DMS 273 (cell line): Measurements from ENCODE around the gene SLC30A7.
"Not testable (repeated sequence)": the region's sequence is repeated elsewhere in the genome, so short reads cannot be mapped to it uniquely, and the experiment has no call there.

ENCODE experiments used
- DNase-seq: peaks from one replicate; lab custom pipeline; 2025; ENCODE audit not compliant: unreplicated experiment; lab: John Stamatoyannopoulos, UW

SLC30A7 gene

GRCh38 chr1:100933555-100933954, 37.7 kb downstream of the SLC30A7 start:
- not testable (repeated sequence) for DNase-seq

DNA sequence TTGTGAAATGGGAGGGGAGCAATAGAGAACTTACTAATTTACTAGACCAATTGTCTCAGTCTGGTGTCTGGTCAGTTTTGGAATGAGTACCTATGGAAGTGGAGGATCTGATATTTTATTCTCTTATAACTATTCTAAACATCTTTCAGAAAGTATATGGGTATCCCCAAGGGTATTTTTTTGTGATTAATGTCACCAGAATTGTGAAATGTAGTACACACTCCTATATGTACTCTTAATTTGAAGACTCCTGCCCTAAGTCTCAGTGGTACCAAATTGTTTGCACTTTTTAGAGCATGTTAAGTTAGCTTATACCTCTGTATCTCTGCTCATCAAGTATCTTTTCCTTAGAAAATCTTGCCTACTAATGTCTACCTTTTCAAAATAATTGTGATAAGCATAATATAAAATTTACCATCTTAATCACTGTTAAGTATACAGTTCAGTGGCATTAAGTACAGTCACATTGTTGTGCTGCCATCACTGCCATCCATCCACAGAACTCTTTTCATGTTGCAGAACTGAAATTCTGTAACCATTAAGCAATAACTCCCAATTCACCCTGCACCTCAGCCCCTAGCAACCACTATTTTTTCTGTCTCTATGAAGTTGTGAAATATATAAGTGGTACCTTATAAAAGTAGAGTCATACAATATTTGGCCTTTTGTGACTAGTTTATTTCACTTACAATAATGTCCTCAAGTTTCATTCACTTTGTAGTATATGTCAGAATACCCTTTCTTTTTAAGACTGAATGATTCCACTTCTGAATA, 40.5 kb downstream of the SLC30A7 start:
- no peak for DNase-seq

- DNase-seq = no peak
Measured at GRCh38 chr1:100941098-100941527, 45.2 kb downstream of the SLC30A7 start.

- DNase-seq = no peak
Measured at GRCh38 chr1:100941580-100942216, 45.8 kb downstream of the SLC30A7 start.

DNA sequence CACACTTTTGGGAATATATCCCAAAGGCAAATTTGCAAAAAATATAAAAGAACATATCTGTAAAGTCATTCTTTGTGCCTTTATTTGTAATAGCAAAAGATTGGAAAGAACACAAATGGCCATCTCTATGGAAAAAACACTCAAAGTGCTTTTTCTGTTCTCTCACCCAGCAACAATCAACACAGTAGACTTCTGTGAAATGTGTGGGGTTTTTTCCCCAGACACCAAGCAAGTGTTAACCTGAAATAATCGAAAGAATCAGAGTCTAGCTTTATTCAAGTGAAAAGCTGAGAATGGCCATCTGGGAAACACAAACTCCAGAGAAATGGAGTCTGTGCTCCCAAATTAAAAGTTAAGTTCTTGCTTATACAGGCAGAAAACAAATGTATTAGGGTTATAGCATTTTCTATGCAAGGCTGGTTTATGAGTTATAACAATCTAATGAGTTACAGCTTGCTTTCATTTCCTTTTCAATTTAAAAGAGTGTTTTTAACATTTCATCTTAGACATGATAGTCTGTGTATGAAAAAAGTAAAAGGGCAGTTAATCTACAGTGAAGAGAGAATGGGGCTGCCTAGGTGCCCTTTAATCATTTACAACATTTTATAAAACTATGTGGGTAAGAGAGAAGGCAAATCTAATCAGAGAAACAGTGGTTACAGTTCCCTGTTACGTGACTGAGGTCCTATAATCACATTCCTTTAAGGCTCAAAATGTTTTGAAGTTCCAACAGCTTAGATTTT, 46.6 kb downstream of the SLC30A7 start:
- no peak for DNase-seq

- no peak for DNase-seq
Measured at GRCh38 chr1:100943533-100943932, 47.6 kb downstream of the SLC30A7 start.

DNA sequence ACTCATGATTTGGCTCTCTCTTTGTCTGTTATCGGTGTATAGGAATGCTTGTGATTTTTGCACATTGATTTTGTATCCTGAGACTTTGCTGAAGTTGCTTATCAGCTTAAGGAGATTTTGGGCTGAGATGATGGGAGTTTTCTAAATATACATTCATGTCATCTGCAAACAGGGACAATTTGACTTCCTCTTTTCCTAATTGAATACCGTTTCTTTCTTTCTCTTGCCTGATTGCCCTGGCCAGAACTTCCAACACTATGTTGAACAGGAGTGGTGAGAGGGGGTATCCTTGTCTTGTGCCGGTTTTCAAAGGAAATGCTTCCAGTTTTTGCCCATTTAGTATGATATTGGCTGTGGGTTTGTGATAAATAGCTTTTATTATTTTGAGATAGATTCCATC, 50.2 kb downstream of the SLC30A7 start:
- not testable (repeated sequence) for DNase-seq

DNA sequence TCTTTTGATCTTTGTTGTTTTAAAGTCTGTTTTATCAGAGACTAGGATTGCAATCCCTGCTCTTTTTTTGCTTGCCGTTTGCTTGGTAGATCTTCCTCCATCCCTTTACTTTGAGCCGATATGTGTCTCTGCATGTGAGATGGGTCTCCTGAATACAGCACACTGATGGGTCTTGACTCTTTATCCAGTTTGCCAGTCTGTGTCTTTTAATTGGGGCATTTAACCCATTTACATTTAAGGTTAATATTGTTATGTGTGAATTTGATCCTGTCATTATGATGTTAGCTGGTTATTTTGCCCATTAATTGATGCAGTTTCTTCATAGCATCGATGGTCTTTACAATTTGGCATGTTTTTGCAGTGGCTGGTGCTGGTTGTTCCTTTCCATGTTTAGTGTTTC, 51.9 kb downstream of the SLC30A7 start:
- not testable (repeated sequence) for DNase-seq

- DNase-seq = not testable (repeated sequence)
Measured at GRCh38 chr1:100948721-100949405, 53.0 kb downstream of the SLC30A7 start.

GRCh38 chr1:100949515-100950158, 53.7 kb downstream of the SLC30A7 start:
- DNase-seq = not testable (repeated sequence)

GRCh38 chr1:100950337-100950736, 54.4 kb downstream of the SLC30A7 start:
- DNase-seq = no peak

DNA sequence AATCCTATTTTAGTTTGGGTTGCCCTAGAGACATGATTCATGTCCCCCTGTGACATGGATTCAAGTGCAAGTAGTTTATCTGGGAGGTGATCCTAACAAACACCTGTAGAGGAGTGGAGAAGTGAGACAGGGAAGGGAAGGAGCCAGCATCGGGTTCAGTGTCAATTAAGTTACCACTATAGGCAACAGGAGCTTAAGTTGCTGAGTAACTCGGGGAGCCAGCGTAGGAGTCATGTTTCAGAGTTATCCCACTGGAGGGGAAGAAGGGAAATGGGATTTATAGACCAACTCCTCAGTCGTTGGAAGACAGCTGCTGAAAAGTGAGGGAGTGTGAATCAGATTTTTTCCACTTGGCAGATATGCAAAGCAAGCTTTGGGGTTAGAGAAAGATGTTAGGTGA, 54.9 kb downstream of the SLC30A7 start:
- DNase-seq = peak; percentile 12

GRCh38 chr1:100952104-100952745, 56.3 kb downstream of the SLC30A7 start:
- no peak for DNase-seq

GRCh38 chr1:100952970-100953369, 57.1 kb downstream of the SLC30A7 start:
- not testable (repeated sequence) for DNase-seq

DNA sequence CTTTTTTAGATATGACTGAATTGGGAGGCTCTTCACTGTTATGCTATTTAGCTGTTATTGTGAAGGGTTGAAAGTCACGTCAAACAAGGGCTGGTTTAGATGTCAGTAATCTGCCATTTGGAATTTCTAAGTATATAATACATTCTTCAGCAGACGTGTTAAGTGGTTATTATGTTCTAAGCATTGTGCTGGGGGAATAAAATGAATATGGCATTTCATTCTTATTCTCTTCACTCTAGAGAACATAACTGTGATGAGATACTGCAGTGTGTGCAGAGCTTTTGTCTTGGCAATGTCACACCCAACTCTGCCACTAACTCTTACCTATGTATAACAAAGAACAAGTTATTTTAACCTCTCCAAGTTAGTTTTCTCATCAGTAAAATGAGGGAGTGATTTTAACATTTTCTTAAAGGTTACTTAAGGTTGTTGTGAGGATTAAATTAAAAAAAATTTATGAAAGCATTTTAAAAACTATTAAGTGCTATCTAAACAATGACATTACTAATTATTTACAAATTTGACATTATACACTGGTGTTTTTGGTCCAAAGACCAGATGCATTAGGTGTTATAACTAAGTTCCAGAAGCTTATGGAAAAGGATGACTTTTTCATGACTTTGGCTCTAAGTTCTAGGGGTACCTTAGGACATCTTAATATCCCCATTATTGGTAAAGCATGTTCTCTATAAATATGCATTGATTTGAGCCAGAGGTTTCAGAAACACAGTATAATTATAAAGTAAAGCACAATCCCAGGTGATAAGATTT, 58.3 kb downstream of the SLC30A7 start:
- no peak for DNase-seq

GRCh38 chr1:100955322-100955721, 59.4 kb downstream of the SLC30A7 start:
- DNase-seq = no peak

DNA sequence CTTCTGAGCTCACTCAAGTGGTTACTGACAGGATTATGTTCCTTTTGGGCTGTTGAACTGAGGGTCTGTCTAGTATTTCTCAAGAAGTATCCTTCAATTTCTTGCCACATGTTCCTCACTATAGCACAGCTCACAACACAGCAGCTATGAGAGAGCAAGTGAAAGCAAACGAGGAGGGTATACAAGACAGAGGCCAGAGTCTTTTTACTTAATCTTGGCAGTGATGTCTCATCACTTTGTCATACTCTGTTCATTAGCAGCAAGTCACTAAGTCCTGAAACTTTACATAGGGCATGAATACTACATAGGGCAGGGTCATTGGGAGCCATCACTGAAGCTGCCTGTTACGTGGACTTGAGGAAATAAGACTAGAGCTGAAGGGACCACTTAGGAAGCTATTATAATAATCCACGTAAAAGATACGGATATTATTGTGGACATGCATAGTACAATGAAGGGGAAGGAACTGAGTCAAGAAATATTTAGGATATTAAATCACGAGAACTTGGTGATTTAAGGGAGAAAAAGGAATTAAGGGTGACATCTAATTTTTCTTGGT, 63.7 kb downstream of the SLC30A7 start:
- DNase-seq = no peak

- DNase-seq = no peak
Measured at GRCh38 chr1:100960098-100960497, 64.2 kb downstream of the SLC30A7 start.

GRCh38 chr1:100968621-100969020, 72.7 kb downstream of the SLC30A7 start:
- DNase-seq = no peak
